Effector CD4-positive, alpha-beta T cell (primary cell): ENCODE measurements around the gene NDC1.
"Not testable (repeated sequence)": the region's sequence is repeated elsewhere in the genome, so short reads cannot be mapped to it uniquely, and the experiment has no call there.

Source experiments
- DNase-seq: peaks from one replicate; pipeline ENCODE4 v3.0.0-alpha.2; 2020

The NDC1 gene

GRCh38 chr1:53821380-53821779 lies 16.7 kb downstream of the NDC1 start:
- no peak for DNase-seq

- DNase-seq, result no peak
Measured at GRCh38 chr1:53819387-53819786, 18.7 kb downstream of the NDC1 start.

- not testable (repeated sequence) for DNase-seq
Measured at GRCh38 chr1:53816584-53816983, 21.5 kb downstream of the NDC1 start.

GRCh38 chr1:53815484-53815883 lies 22.6 kb downstream of the NDC1 start:
- DNase-seq, result not testable (repeated sequence)

- no peak for DNase-seq
Measured at GRCh38 chr1:53811414-53811851, 26.7 kb downstream of the NDC1 start.

- no peak for DNase-seq
Measured at GRCh38 chr1:53810497-53810896, 27.6 kb downstream of the NDC1 start.

- DNase-seq, result no peak
Measured at GRCh38 chr1:53810007-53810406, 28.1 kb downstream of the NDC1 start.

- DNase-seq, result no peak
Measured at GRCh38 chr1:53807916-53808315, 30.2 kb downstream of the NDC1 start.

- DNase-seq, result no peak
Measured at GRCh38 chr1:53804791-53805505, 33.1 kb downstream of the NDC1 start.

- DNase-seq, result no peak
Measured at GRCh38 chr1:53804181-53804580, 33.9 kb downstream of the NDC1 start.

- DNase-seq, result no peak
Measured at GRCh38 chr1:53800621-53801020, 37.5 kb downstream of the NDC1 start.

- DNase-seq, result no peak
Measured at GRCh38 chr1:53799141-53799540, 39.0 kb downstream of the NDC1 start.

GRCh38 chr1:53792806-53793205 lies 45.3 kb downstream of the NDC1 start:
- no peak for DNase-seq

- no peak for DNase-seq
Measured at GRCh38 chr1:53787655-53788054, 50.4 kb downstream of the NDC1 start.

GRCh38 chr1:53783056-53783455 lies 55.0 kb downstream of the NDC1 start:
- DNase-seq, result no peak

GRCh38 chr1:53781654-53782053 lies 56.4 kb downstream of the NDC1 start:
- DNase-seq, result no peak

GRCh38 chr1:53777272-53777671 lies 60.8 kb downstream of the NDC1 start:
- DNase-seq, result no peak

GRCh38 chr1:53771648-53772047 lies 66.4 kb downstream of the NDC1 start:
- no peak for DNase-seq

GRCh38 chr1:53769780-53770179 lies 68.3 kb downstream of the NDC1 start:
- DNase-seq, result no peak

- DNase-seq, result no peak
Measured at GRCh38 chr1:53769184-53769583, 68.9 kb downstream of the NDC1 start.

GRCh38 chr1:53766831-53767405 lies 71.2 kb downstream of the NDC1 start:
- no peak for DNase-seq

- no peak for DNase-seq
Measured at GRCh38 chr1:53766194-53766742, 71.8 kb downstream of the NDC1 start.

- DNase-seq, result no peak
Measured at GRCh38 chr1:53765657-53766056, 72.4 kb downstream of the NDC1 start.

GRCh38 chr1:53763911-53764310 lies 74.2 kb downstream of the NDC1 start:
- no peak for DNase-seq
